GM18861 (cell line): Measurements from ENCODE around the gene PRELID2.
"Not testable (repeated sequence)": the region's sequence is repeated elsewhere in the genome, so short reads cannot be mapped to it uniquely, and the experiment has no call there.

ENCODE experiments used
- ATAC-seq: cut with Tn5 transposase; IDR thresholded peaks from one replicate; pipeline ENCODE4 v1.9.1; 2021; ENCODE audit not compliant: unreplicated experiment

Gene PRELID2

GRCh38 chr5:145834917-145835847, at the start of gene PRELID2:
TSS of gene PRELID2 (minus strand) at chr5:145835342. CDS start at chr5:145835251, 91 bp downstream.
- peak; percentile 75 for ATAC-seq

DNA sequence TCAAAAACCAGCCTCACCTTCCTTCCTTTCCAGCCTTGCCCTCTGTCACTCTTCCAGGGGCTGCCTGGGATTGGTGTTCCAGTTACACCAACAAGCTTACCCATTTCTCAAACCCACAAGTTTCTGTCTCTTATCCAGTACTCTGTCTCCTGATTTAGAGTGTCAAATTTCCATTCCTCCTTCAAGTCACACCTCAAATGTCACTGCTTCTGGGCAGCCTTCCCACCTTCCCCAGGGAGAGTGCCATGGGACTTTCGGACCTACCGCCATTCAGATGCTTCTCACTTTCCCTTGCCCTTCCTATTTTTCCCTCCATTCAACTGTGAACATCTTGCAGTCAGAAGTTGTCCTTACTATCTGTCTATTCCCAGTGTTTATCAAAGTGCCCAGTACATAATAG, 39.6 kb upstream of the PRELID2 start:
- ATAC-seq: no peak

GRCh38 chr5:145872914-145873313, 37.8 kb upstream of the PRELID2 start, which contains the start of gene GRXCR2:
TSS of gene GRXCR2 (minus strand) at chr5:145873014. CDS start at chr5:145872968, 46 bp downstream.
- ATAC-seq: no peak

- no peak for ATAC-seq
Observed at GRCh38 chr5:145872486-145872885, 37.3 kb upstream of the PRELID2 start.

DNA sequence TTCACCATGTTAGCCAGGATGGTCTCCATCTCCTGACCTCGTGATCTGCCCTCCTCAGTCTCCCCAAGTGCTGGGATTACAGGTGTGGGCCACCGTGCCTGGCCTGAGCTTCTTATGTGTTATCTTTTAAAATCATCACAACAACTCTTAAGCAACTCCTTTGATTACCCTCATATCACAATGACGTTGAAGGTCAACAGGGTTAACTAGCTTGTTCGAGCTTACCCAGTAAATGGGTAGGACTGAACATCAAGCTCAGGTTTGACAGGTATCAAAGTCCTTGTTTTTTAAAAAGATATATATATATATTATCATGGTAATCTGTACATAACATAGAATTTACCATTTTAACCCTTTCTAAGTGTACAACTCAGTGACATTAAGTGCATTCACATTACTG, 34.6 kb upstream of the PRELID2 start:
- no peak for ATAC-seq

DNA sequence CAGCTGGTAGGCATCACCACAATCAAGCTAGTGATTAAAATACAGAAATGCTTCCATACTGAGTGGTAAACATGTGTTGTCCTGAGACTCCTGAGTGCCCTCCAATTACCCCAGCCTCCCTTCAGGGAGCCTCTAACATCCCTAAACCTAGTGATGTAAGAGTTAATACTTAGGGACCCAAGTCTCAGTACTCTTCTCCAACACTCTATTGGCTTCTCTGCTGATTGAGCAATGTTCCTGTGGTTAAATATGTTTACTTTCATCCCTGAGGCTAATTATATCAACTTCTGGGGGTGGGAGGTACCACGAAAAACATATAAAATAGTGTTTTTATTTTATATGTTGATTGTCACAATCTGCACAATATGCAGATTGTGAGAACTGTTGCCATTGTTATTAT, 32.7 kb upstream of the PRELID2 start:
- ATAC-seq: no peak

DNA sequence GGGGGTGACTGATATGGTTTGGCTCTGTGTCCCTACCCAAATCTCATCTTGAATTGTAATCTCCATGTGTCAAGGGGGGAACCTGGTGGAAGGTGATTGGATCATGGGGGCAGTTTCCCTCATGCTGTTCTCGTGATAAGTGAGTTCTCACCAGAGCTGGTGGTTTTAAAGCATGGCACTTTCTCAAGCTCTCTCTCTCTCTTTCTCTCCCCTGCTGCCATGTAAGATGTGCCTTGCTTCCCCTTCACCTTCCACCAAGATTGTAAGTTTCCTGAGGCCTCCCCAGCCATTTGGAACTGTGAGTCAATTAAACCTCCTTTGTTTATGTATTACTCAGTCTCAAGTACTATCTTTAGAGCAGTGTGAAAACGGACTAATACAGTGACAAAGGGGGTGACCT, 29.3 kb upstream of the PRELID2 start:
- ATAC-seq: not testable (repeated sequence)

DNA sequence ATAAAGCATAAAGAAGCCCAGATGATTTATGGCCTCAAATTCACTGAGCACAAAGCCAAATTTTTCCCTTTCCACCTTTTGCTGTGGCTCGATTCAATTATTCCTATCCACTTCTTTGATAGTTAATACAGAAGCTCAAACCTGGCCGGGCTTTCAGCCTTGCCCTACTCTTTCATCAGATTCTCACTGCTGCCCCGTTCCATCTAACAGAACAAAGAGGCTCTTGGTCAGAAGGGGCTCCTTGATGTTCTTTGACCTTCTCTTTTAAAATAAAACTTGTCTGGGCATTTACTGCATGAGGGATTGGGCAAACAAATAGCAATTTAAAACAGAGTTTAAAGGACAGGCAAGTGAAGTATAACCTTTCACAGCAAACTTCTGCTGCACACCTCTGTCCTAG, 27.9 kb upstream of the PRELID2 start:
- ATAC-seq: no peak

- ATAC-seq: no peak
Observed at GRCh38 chr5:145859897-145860296, 24.8 kb upstream of the PRELID2 start.

- no peak for ATAC-seq
Observed at GRCh38 chr5:145859453-145859852, 24.3 kb upstream of the PRELID2 start.

DNA sequence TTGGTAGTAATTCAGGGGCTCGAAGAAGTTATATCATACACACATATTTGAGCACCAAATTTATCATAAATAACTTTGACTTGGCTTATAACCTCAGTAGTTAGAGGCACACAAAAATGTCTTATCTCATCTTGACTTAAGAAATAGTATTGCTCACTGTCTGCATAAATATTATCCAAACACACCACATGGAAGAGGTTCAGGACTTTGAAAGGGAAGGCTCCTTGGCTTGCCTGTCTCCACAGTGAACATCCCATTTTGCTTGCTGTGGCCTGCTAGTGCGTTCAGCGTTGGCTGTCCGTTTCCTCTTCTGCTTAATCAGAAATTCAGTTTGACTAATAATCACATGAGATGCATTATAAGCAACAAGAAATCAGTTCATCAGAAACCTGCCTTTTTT, 23.8 kb upstream of the PRELID2 start:
- no peak for ATAC-seq

GRCh38 chr5:145856285-145856818, 21.2 kb upstream of the PRELID2 start:
- no peak for ATAC-seq

DNA sequence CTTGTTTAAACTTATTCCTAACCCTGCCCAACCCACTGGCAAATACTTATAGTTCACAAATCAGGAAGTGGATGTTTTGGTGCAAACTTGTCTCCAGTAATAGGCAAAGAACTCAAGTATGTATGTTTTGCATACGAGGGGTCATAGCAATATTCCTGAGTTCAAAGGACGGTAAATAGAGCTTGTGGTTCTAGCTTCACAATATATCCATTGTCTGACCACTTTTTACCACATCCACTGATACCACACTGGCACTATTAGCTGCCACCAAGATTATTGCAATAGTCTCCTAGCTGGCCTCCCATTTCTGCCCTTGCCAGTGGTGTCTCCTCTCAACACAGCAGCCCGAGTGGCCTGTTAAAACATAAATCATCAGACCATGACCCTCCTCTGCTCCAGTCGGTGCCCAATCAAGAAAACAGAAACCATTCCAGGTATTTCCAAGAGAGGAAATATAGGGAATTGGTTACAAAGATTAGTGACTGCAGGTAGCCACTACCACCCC, 20.7 kb upstream of the PRELID2 start:
- no peak for ATAC-seq

DNA sequence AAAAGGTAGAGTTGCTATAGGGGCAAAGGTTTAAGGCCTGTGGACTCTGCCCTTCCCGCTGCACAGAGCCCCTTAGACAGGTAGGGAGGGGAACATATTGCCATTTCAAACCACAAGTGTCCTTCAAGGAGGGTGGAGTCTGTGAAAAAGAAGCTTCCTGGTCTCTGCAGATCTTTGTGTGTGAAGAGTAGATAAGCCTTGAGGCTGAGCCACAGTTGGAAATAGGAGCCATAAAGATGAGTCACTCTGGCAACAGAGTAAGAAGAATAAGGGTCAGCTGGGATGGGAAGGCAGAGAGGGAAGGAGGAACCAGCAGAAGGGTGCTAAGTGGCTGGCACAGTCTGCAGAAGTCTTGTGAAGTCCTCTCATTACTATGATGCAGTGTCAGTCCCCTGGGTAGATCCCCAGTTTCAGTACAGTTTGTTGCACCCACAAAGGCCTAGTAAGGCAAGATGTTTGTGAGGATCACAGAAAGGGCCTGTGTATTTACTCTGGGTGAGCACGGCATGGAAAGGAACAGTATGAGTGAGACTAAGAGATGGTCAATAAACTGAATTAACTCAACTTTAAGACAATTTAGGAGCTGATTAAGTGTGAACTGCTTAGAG, 19.6 kb upstream of the PRELID2 start:
- no peak for ATAC-seq

DNA sequence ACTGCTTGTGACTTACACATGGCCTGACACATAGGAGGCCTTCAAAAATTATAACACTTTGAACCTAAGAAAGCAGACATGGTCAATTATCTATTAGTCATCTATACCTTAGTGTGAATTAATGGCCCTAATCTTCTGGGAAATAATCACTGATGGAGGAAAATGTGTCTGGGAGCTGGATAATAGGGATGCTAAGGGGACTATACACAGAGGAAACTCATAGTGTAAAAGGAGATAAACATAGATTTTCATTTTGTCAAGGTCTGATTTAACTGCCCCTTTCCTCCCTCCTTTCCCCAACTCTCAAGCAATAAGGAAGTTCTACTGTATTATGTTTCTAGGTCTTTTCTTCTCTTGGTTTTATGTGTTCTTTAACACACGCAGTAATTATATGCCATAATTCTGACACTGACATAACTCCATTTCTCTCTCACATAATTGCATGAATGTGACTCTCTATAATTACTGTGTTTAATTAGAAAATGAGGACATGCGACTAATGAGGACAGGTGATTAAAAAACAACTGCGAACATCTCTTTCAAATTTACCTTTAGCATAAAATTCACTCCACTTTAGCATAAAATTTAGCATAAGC, 18.7 kb upstream of the PRELID2 start:
- no peak for ATAC-seq

GRCh38 chr5:145852990-145853389, 17.8 kb upstream of the PRELID2 start:
- no peak for ATAC-seq

- no peak for ATAC-seq
Observed at GRCh38 chr5:145848854-145849253, 13.7 kb upstream of the PRELID2 start.

DNA sequence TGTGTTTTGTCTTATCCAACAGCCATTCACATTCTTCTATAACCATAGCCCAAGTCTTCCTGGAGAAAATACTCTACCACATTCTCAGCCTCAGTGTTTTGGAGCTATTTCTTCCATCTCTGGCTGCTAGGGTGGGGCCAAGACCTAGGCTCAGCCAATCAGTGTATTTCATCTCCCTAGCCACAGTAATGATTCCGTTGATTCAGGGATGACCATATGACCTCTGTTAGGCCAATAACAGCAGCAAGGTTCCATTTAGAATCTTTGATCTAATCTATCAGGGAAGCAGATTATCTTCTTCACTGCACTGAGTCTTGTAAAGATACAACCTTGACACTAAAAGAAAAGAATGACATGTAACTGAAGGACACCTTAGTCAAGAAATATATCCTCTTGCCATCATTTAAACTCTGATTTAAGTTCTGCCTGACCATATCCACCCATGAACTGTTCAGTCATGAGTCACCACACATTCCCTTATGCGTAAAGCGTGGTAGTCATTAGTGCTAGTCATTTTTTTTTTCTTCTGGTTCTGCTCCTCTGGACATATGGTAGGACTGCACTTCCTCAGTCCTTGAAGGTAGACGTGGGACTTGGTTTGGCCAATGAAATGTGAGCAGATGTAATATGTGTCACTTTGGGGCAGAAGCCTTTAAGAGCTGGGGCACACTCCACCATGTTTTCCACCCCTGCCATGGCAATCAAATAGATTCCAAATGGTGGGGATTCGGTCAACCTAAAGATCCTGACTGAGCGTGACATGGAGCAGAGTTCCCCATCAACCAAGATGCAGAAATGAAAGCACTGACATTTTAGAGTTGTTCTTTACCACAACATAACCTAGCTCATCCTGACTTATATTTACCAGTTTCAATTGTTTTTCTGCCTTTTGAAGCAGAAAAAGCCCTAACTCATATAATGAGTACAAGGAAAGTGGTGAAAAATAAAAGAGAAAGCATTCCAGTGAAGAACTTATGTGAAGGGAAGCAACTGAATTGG, 12.7 kb upstream of the PRELID2 start:
- no peak for ATAC-seq

DNA sequence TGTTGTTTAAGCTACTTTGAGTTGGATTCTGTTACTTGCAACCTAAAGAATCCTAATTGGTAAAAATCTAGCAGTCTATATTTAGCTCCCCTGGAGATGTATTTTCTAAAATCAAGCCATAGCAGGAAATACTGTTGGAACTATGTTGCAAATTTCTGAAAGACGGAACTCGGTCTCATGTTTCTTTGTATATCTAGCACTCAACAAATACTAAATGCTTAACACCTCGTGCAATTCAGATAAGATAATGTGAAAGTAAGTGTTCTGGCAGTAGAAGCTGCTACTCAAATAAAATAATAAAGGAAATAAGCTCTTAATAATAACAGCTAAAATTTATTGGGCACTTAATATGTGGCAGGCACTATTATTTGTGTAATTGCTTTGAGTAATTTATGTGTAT, 10.9 kb upstream of the PRELID2 start:
- ATAC-seq: no peak

DNA sequence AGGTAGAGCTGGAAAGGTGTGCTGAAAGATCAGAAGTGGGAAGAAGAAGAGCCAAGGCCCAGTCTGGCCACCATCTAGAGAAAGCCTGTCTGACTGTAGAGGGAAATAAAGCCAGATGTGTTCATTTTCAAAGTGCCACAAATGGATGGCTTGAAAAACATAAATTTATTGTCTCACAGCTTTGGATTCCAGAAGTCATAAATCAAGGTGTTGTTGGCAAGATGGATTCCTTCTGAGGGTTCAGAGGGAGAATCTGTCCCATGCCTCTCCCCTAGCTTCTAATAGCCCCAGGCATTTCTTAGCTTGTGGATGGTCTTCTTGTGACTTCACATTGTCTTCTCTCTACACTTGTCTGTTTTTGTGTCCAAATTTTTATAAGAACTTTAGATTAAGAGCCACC, 6.2 kb upstream of the PRELID2 start:
- no peak for ATAC-seq
